Left lung (tissue), 10 donors: ENCODE measurements around the gene VEGFA. TPM values are rescaled to one million over a fixed set of nuclear protein-coding genes. Genes with fewer than 3 reads are reported as not detected.

Experiments used
- ATAC-seq: fragments of 200-7000 bp; cut with Tn5 transposase; one replicate; pipeline ENCODE4 v1.9.1; 2020; ENCODE audit warnings: moderate library complexity
- DNase-seq, 4 donors: peaks; one replicate each; pipeline ENCODE4 v3.0.0-alpha.2; 2013 to 2020
- H3K27ac ChIP-seq, 2 donors: fragments of 200-600 bp; sonication (generic) in 1 of 2; one replicate each; pipeline versions ENCODE4 v1.5.0 to v1.8.0; 2020 to 2021
- H3K27me3 ChIP-seq, 2 donors: fragments of 200-600 bp; sonication (generic) in 1 of 2; one replicate each; pipeline versions ENCODE4 v1.5.0 to v1.8.0; 2020 to 2021
- H3K36me3 ChIP-seq, 2 donors: fragments of 200-600 bp; sonication (generic) in 1 of 2; one replicate each; pipeline versions ENCODE4 v1.5.0 to v1.8.0; 2020 to 2021
- H3K4me1 ChIP-seq, 2 donors: fragments of 200-600 bp; one replicate each; pipeline ENCODE4 v1.8.0; 2021
- H3K4me3 ChIP-seq, 2 donors: fragments of 200-600 bp; sonication (generic) in 1 of 2; one replicate each; pipeline versions ENCODE4 v1.5.0 to v1.8.0; 2020 to 2021; ENCODE audit warnings: mild to moderate bottlenecking in 1 of 2
- H3K9me3 ChIP-seq, 2 donors: fragments of 200-600 bp; sonication (generic) in 1 of 2; one replicate each; pipeline versions ENCODE4 v1.5.0 to v1.8.0; 2020 to 2021
- intact Hi-C, 2 donors: fragments of 100-400 bp; cut with DNase I; formaldehyde crosslinking; loops; one replicate each; pipeline versions ENCODE4 v1.11.2 to v1.14.2; 2022
- polyA plus RNA-seq, 6 donors: library from polyadenylated mRNA; unstranded; fragments of 120-200 nt; gene quantifications; one replicate each; pipeline ENCODE4 v1.2.1, GENCODE V29; 2013; ENCODE audit not compliant: insufficient read length in 6 of 6
- total RNA-seq, 2 donors: library from RNA; stranded (reverse); fragmentation: NEBNext Ultra II Directional; extraction: Animal tissue kit (Norgen Biotek cat#: 25700); gene quantifications; one replicate each; pipeline ENCODE4 v1.2.1, GENCODE V29; 2021
- TF ChIP-seq, protein P1 (sequence below), 2 donors: fragments of 200-600 bp; sonication (generic) in 1 of 2; IDR thresholded peaks; one replicate each; pipeline versions ENCODE4 v1.5.0 to v1.8.0; 2021; ENCODE audit warnings: antibody characterized with exemption in 2 of 2
- donor health status: DM: no; HTN: yes; CAD: no.
- donor health status: DM: no; HTN: no; CAD: no.

VEGFA gene
- total and polyA plus RNA-seq, 8 donors: 147 to 349 (median 288) TPM

DNA sequence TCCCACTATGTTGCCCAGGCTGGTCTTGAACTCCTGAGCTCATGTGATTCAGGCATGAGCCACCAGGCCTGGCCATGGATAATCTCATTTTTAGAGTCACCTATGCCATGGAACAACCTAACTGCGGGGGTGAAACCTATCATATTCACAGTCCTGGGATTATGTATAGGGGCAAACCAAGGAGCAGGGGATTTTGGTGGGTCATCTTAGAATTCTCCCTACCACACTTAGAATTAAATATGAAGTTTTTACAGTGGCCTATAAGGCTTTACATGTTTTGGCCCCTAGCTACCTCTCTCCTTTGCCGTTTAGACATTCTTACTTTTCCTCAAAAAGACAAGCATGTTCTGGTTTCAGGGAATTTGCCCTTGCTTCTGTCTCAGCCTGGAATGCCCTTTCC lies 20.6 kb upstream of the VEGFA start:
- no peak overlapping the region for H3K4me3 ChIP-seq
- intact Hi-C loops: no loop called here
- H3K27me3 ChIP-seq: no peaks in the 10 kb centered on the region
- H3K9me3 ChIP-seq: no peaks in the 10 kb centered on the region
- H3K27ac ChIP-seq: no peak overlapping the region
- ATAC-seq (no peak), DNase-seq (no peak)
- TF ChIP-seq, protein P1, sequence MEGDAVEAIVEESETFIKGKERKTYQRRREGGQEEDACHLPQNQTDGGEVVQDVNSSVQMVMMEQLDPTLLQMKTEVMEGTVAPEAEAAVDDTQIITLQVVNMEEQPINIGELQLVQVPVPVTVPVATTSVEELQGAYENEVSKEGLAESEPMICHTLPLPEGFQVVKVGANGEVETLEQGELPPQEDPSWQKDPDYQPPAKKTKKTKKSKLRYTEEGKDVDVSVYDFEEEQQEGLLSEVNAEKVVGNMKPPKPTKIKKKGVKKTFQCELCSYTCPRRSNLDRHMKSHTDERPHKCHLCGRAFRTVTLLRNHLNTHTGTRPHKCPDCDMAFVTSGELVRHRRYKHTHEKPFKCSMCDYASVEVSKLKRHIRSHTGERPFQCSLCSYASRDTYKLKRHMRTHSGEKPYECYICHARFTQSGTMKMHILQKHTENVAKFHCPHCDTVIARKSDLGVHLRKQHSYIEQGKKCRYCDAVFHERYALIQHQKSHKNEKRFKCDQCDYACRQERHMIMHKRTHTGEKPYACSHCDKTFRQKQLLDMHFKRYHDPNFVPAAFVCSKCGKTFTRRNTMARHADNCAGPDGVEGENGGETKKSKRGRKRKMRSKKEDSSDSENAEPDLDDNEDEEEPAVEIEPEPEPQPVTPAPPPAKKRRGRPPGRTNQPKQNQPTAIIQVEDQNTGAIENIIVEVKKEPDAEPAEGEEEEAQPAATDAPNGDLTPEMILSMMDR (IDR thresholded peaks at IDR 0.05): no peak
- H3K4me1 ChIP-seq: peaks cover 0 to 5% of the 10 kb centered on the region in 2 donors
- H3K36me3 ChIP-seq: no peaks in the 10 kb centered on the region

DNA sequence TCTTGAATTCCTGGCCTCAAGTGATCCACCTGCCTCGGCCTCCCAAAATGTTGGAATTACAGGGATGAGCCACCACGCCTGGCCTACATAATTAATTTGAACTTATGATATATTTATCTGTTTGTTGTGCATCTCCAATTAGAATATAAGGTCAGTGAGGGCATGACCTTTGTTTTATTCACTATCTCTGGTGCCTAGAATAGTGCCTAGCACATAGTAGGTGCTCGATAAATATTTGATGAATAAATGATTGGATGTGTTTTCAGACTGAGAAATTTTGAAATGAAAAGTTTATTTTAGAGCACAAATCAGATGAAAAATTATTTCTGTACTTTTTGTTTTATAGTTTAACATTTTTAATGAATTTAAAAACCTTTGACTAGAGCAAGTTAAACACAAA lies 19.4 kb upstream of the VEGFA start:
- Histone ChIP-seq H3K27ac (no peak overlapping the region), H3K9me3 (no peaks in the 10 kb centered on the region), H3K4me1 (no peaks in the 10 kb centered on the region), H3K27me3 (no peaks in the 10 kb centered on the region), H3K4me3 (no peak overlapping the region), H3K36me3 (no peaks in the 10 kb centered on the region)
- intact Hi-C loops: no loop called here
- no peak for DNase-seq
- no peak for ATAC-seq
- TF ChIP-seq, protein P1 (IDR thresholded peaks at IDR 0.05): no peak

DNA sequence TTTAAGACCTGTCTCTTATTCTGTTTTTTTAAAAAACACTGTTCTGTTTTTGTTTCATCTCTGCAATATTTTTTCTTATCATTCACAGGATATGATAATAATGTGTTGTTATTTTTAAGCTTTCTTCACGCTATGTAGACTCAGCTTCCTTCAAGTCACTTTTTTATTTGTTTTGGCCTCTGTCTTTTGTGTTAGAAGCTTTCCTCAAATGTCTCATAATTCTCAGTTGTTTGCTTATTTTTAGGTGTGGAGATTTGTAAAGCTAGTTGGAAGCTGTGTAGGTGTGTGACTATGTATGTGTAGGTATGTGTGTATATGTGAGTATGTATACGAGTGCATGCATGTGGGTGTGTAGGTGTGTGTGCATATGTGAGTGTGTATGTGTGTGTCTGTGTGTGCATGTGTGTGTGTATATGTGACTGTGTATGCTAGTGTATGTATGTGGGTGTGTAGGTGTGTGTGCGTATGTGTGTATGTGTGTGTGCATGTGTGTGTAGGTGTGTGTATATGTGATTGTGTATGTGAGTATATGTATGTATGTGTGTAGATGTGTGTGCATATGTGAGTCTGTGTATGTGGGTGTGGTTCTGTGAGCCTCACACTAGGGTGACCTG lies 16.3 kb upstream of the VEGFA start:
- DNase-seq (no peak), ATAC-seq (no peak)
- H3K4me3 ChIP-seq: no peak overlapping the region
- no peaks in the 10 kb centered on the region for H3K36me3 ChIP-seq
- TF ChIP-seq, protein P1 (IDR thresholded peaks at IDR 0.05): no peak
- H3K27ac ChIP-seq: no peak overlapping the region
- H3K27me3 ChIP-seq: no peaks in the 10 kb centered on the region
- intact Hi-C loops: no loop called here
- H3K9me3 ChIP-seq: no peaks in the 10 kb centered on the region
- no peaks in the 10 kb centered on the region for H3K4me1 ChIP-seq

DNA sequence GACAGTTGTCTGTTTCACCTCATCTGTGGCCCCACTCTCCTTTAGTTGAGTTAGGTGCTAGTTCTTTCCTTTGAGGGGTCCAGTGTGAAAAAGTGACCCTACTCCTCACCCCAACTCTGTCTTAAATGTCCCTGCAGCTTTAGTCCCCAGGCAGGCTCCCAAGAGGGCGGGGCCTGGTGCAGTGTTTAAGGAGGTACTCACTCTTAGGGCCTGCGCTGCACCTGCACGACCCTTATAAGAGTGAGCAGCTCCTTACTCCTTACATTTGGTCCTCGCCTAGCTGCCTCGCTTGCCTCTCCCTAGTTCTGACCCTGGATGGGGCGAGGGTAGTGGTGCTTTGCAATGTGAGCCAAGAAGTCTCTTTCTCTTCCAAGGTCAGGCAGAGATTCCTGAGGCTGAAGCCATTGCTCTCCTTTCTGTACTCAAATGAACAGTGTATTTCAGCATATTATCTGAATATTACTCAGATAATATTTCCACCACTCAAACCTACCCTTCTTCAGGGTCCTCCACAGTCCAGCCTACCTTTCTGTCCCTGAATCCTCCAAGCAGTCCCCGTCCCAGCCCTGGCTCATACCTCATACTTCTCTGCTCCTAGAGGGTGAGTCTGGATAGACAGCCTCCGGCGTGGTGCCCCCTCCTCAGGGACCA lies 11.9 kb upstream of the VEGFA start:
- ATAC-seq (peak; percentile 40), DNase-seq (no peak)
- no peak overlapping the region for H3K27ac ChIP-seq
- H3K27me3 ChIP-seq: no peaks in the 10 kb centered on the region
- H3K4me3 ChIP-seq: no peak overlapping the region
- H3K4me1 ChIP-seq: peaks cover 0 to 3% of the 10 kb centered on the region in 2 donors
- intact Hi-C loops: no loop called here
- H3K9me3 ChIP-seq: no peaks in the 10 kb centered on the region
- H3K36me3 ChIP-seq: no peaks in the 10 kb centered on the region
- TF ChIP-seq, protein P1 (IDR thresholded peaks at IDR 0.05): no peak

DNA sequence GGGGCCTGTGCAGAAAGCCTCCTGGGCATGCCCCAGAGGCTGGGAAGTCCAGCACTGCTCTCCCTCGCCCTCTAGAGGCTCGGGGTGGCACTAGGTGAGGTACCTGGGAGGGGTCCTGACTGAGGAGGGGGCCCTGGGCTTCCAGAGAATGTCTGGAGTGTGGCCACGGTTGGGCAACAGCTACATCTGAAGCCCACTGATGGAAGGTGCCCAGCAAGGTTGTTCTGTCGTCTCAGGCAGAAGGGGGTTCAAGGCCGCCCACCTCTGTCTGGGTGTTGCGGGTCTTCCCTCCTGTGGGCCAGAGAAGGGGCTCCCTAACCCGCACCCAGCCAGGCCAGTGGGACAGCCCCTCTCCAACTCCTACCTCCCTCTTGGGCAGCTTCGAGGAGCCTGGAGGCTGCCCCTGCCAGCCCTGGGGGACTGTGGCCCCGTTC lies 11.4 kb upstream of the VEGFA start:
- peaks cover 0 to 3% of the 10 kb centered on the region in 2 donors for H3K4me1 ChIP-seq
- H3K27me3 ChIP-seq: no peaks in the 10 kb centered on the region
- TF ChIP-seq, protein P1 (IDR thresholded peaks at IDR 0.05): peak; percentile 42 to 50
- H3K9me3 ChIP-seq: no peaks in the 10 kb centered on the region
- peak; percentile 69 for ATAC-seq
- no peaks in the 10 kb centered on the region for H3K36me3 ChIP-seq
- H3K27ac ChIP-seq: no peak overlapping the region
- intact Hi-C loops: no loop called here
- no peak for DNase-seq
- H3K4me3 ChIP-seq: no peak overlapping the region
